ENCODE data around the gene TRDN. TPM values are rescaled to one million over a fixed set of nuclear protein-coding genes. Genes with fewer than 3 reads are reported as not detected.

The TRDN gene
- total and polyA plus RNA-seq, 10 donors: 0.03 to 0.20 (median 0.10) TPM; not detected in 7

- Histone ChIP-seq H3K9me3 (peaks cover 0 to 3% (median under 1%) of the 10 kb centered on the region in 8 donors), H3K27me3 (replicated peaks in 1 of 7) (no peaks in the 10 kb centered on the region), H3K36me3 (no peaks in the 10 kb centered on the region), H3K4me1 (no peaks in the 10 kb centered on the region), H3K27ac (no peak overlapping the region), H3K4me3 (no peak overlapping the region)
- DNase-seq: no peak
- TF ChIP-seq CTCF (IDR thresholded peaks at IDR 0.05 in 8 of 11, conservative IDR thresholded peaks at IDR 0.05 in 3 of 11) (no peak), POLR2AphosphoS5 (IDR thresholded peaks at IDR 0.05) (no peak), POLR2A (IDR thresholded peaks at IDR 0.05) (no peak)
- intact Hi-C loops (cut with DNase I; ENCODE audit: low total_unique reads): no loop called here
These were observed 443.5 kb downstream of the TRDN start for GRCh38 chr6:123193298-123193697.

- no peak for TF ChIP-seq POLR2AphosphoS5 (IDR thresholded peaks at IDR 0.05)
- no peak for TF ChIP-seq CTCF (IDR thresholded peaks at IDR 0.05 in 8 of 11, conservative IDR thresholded peaks at IDR 0.05 in 3 of 11)
- no peak for TF ChIP-seq POLR2A (IDR thresholded peaks at IDR 0.05)
- intact Hi-C loops (cut with DNase I; ENCODE audit: low total_unique reads): no loop called here
- 47 to 79% (median 53%) methylated on average over 1 of the region's 1 CpG for WGBS, 5 donors
- Histone ChIP-seq H3K36me3 (no peaks in the 10 kb centered on the region), H3K4me1 (no peaks in the 10 kb centered on the region), H3K9me3 (peaks cover 0 to 24% (median 20%) of the 10 kb centered on the region in 8 donors), H3K27me3 (replicated peaks in 1 of 7) (no peaks in the 10 kb centered on the region), H3K27ac (no peak overlapping the region), H3K4me3 (no peak overlapping the region)
- no peak for DNase-seq
These were observed 446.9 kb downstream of the TRDN start for GRCh38 chr6:123189816-123190215.

GRCh38 chr6:123182998-123183397, 453.8 kb downstream of the TRDN start:
- whole genome bisulfite sequencing, 5 donors: 71 to 94% (median 86%) methylated on average over 4 to 7 of the region's 7 CpGs
- Histone ChIP-seq H3K9me3 (peaks cover 0 to 33% (median 24%) of the 10 kb centered on the region in 8 donors), H3K27ac (no peak overlapping the region), H3K4me3 (no peak overlapping the region), H3K36me3 (no peaks in the 10 kb centered on the region), H3K4me1 (no peaks in the 10 kb centered on the region), H3K27me3 (replicated peaks in 1 of 7) (no peaks in the 10 kb centered on the region)
- intact Hi-C loops (cut with DNase I; ENCODE audit: low total_unique reads): no loop called here
- TF ChIP-seq POLR2A (IDR thresholded peaks at IDR 0.05) (no peak), POLR2AphosphoS5 (IDR thresholded peaks at IDR 0.05) (no peak), CTCF (IDR thresholded peaks at IDR 0.05 in 8 of 11, conservative IDR thresholded peaks at IDR 0.05 in 3 of 11) (no peak)
- DNase-seq: no peak

- Histone ChIP-seq H3K27ac (no peak overlapping the region), H3K9me3 (no peaks in the 10 kb centered on the region), H3K36me3 (no peaks in the 10 kb centered on the region), H3K27me3 (replicated peaks in 1 of 7) (no peaks in the 10 kb centered on the region), H3K4me3 (no peak overlapping the region), H3K4me1 (no peaks in the 10 kb centered on the region)
- TF ChIP-seq POLR2A (IDR thresholded peaks at IDR 0.05) (no peak), POLR2AphosphoS5 (IDR thresholded peaks at IDR 0.05) (no peak), CTCF (IDR thresholded peaks at IDR 0.05 in 8 of 11, conservative IDR thresholded peaks at IDR 0.05 in 3 of 11) (no peak)
- 84 to 97% (median 89%) methylated on average over 1 of the region's 1 CpG for WGBS, 5 donors
- intact Hi-C loops (cut with DNase I; ENCODE audit: low total_unique reads): no loop called here
- DNase-seq: no peak
These were observed 460.0 kb downstream of the TRDN start for GRCh38 chr6:123176706-123177105.
